Mammary epithelial cell (primary cell): ENCODE data around the gene ATAD1.

Source experiments
- CTCF ChIP-seq, 2 donors: IDR thresholded peaks in 1 of 2; conservative IDR thresholded peaks in 1 of 2; 2 replicates each; pipeline ENCODE4 v1.5.1; 2011 to 2012; ENCODE audit warnings: inconsistent platforms in 2 of 2, low read length in 2 of 2, mild to moderate bottlenecking in 2 of 2, control low read depth in 1 of 2, low read depth in 1 of 2; ENCODE audit not compliant: insufficient read depth in 1 of 2; ENCODE audit errors: extremely low read depth in 1 of 2
- EZH2 ChIP-seq: IDR thresholded peaks from 2 replicates; pipeline ENCODE4 v1.6.1; 2012; ENCODE audit warnings: low read length, inconsistent platforms, borderline replicate concordance

GRCh38 chr10:87713707-87714106, 104.3 kb downstream of the ATAD1 start:
- no peak for TF ChIP-seq CTCF (conservative IDR thresholded peaks at IDR 0.05 in 1 of 2, IDR thresholded peaks at IDR 0.05 in 1 of 2; ENCODE audit: extremely low read depth in 1 of 2, insufficient read depth in 1 of 2, low read depth in 1 of 2, low read length in 2 of 2)
- no peak for TF ChIP-seq EZH2
